Cardiac fibroblast (primary cell): ENCODE results near the gene DFFB.

Experiments
- DNase-seq, 2 donors: peaks; one replicate each; pipeline versions ENCODE4 v3.0.0 to v3.0.0-alpha.2; 2010; ENCODE audit warnings: low read depth in 2 of 2
- H3K4me3 ChIP-seq, 2 donors: replicated peaks in 1 of 2; 1 replicate in 1 of 2; 2 replicates in 1 of 2; pipeline ENCODE4 v1.5.1; 2011; ENCODE audit warnings: low read depth in 2 of 2, low read length in 2 of 2, mild to moderate bottlenecking in 2 of 2, moderate library complexity in 1 of 2
- TF ChIP-seq, protein P1 (sequence below): IDR thresholded peaks from one replicate; pipeline ENCODE4 v1.5.1; 2011; ENCODE audit warnings: low read depth, mild to moderate bottlenecking, low read length, inconsistent platforms

Gene DFFB

DNA sequence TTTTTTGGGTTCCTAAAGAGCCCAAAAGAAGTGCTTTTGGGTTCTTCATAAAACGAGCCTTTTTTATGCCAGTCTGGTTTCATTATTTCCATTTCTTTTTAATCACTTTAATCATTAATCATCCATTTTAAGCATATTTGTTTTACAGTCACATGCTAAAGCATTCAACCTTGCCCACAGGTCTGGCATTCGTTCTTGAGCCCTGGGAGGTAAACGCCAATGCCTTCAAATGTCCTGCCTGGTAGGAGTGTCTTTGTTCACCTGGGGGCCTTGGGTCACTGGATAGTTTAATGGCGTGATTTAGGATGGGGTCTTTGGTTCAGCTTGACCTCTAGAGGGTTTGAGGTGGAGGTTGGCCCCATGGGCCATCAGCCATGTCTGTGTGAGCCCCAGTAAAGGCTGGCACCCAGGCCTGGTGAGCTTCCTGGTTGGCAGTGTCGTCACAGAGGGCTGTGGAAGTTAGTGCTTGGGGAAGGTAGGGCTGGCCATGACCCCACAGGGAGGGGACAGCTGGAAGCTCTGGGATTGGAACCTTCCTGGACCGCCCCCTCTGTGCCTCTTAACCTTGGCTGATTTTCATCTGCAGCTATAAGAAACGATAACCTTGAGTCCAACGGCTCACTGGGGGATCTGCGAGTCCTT lies 22.6 kb downstream of the DFFB start:
- no peak for DNase-seq
- no peak overlapping the region for H3K4me3 ChIP-seq
- TF ChIP-seq, protein P1, sequence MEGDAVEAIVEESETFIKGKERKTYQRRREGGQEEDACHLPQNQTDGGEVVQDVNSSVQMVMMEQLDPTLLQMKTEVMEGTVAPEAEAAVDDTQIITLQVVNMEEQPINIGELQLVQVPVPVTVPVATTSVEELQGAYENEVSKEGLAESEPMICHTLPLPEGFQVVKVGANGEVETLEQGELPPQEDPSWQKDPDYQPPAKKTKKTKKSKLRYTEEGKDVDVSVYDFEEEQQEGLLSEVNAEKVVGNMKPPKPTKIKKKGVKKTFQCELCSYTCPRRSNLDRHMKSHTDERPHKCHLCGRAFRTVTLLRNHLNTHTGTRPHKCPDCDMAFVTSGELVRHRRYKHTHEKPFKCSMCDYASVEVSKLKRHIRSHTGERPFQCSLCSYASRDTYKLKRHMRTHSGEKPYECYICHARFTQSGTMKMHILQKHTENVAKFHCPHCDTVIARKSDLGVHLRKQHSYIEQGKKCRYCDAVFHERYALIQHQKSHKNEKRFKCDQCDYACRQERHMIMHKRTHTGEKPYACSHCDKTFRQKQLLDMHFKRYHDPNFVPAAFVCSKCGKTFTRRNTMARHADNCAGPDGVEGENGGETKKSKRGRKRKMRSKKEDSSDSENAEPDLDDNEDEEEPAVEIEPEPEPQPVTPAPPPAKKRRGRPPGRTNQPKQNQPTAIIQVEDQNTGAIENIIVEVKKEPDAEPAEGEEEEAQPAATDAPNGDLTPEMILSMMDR, result no peak

DNA sequence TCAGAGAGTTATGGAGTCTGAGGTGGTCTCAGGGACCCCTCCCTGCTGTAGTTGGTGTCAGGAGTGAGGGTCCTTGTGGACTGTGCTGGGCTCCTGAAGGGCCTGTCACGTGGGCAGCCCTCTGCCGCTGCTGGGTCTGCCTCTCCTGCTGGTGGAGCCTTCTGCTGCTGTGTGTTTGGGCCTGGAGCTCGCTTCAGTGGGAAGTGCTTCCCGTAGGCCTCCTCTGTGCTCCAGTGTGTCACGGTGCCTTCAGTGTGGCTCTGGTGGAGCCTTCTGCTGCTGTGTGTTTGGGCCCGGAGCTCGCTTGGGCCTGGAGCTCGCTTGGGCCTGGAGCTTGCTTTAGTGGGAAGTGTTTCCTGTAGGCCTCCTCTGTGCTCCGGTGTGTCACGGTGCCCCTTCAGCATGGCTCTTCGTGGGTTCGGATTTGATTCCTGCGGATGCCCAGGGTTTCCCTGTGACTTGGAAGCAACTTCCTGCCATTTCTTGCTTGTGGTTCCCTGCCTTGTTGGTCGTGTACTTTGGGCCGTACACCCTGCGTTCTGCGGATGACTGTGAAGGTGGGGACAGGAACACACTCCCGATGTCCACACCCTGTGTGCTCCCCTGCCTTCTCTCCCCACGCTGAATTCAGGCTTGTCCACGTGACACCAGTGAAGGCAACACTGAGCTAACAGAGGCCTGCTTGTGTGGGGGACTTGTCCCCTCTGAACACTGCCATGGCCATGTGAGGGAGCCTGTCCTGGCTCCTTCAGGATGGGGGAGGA lies 23.3 kb downstream of the DFFB start:
- TF ChIP-seq, protein P1, result no peak
- no peak for DNase-seq
- H3K4me3 ChIP-seq, result no peak overlapping the region

DNA sequence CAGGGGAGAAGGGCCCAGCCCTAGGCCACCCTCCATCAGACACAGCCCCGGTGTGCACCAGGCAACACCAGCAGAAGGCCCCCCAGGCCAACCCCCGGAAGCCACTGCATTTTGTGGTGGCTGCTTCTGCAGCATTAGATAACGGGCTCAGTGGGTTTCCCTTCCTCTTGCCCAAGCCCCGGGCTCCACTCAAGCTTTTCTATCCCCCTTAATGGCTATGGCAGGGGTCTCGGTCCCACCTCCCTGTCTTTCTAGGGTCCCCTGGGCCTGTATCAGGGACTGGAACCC lies 23.9 kb downstream of the DFFB start:
- H3K4me3 ChIP-seq, result no peak overlapping the region
- TF ChIP-seq, protein P1, result no peak
- DNase-seq, result no peak

DNA sequence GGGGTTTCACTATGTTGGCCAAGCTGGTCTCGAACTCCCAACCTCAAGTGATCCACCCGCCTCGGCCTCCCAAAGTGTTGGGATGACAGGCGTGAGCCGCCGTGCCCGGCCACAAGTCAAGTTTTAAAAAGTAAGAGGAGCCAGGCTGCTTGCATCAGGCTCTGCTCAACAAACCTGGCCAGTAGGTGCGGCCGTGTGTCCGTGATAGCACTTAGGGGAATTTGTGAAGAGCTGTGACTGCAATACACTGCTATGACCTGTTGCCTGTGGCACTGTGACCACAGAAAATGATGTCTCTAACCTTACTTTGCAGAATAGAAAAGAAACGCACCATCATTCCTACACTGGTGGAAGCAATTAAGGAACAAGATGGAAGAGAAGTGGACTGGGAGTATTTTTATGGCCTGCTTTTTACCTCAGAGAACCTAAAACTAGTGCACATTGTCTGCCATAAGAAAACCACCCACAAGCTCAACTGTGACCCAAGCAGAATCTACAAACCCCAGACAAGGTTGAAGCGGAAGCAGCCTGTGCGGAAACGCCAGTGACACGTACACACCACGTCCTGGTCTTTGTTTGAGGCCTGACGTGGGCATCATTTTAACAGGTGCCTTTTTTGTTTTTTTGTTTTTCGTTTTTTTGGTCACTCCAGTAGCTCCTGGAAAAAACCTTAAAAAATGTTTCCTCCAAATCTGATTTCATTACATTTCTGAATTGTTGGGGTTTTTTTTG lies 26.1 kb downstream of the DFFB start:
- H3K4me3 ChIP-seq, result no peak overlapping the region
- TF ChIP-seq, protein P1, result no peak
- DNase-seq, result no peak

DNA sequence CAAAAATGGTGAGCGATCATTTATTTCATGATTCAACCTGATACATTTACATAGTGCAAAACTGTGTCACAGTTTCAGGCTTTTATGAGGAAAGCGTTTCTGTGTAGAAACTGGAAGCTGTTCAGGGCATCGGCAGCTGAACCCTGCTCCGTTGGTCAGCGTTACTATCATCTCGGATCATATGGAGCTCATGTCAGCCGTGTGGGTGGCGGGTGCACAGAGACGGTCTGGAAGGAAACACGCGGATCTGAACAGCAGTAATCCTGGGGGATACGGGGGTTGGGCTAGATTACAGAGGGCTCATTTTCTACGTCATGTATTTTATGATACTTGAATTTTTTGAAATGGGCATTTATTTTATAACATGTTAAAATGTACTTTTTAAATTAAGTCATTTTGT lies 27.7 kb downstream of the DFFB start:
- H3K4me3 ChIP-seq, result no peak overlapping the region
- TF ChIP-seq, protein P1, result no peak
- no peak for DNase-seq

DNA sequence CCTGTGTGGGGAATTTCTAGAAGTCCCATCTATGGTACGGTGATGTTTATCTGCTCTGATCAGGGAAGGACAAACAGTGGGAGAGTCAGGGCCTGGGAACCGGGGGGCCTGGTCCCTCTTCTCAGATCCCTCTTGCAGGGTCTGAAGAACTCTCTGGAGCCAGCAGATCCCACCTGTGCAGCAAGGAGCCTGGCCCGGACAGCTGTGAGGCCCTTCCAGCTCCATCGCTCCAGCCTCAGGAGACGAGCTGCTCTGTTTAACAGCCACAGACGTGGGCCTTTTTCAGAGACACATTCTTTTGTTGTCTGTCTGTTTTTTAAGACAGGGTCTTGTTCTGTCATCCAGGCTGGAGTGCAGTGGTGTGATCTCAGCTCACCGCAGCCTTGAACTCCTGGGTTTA lies 28.3 kb downstream of the DFFB start:
- DNase-seq, result no peak
- TF ChIP-seq, protein P1, result no peak
- no peak overlapping the region for H3K4me3 ChIP-seq
